Body of pancreas (tissue), 4 donors: ENCODE measurements around the gene PTPRQ.

ENCODE experiments used
- POLR2A ChIP-seq, 3 donors: fragments of 450-650 bp; IDR thresholded peaks; one replicate each; pipeline ENCODE4 v1.6.1; 2016; ENCODE audit warnings: antibody characterized with exemption in 3 of 3, mild to moderate bottlenecking in 2 of 3
- TF ChIP-seq, protein P1 (sequence below), 7 experiments: fragments of 450-650 bp in 4 of 7; fragments of 200-600 bp in 3 of 7; sonication (generic) in 3 of 7; IDR thresholded peaks; one replicate each; pipeline ENCODE4 v1.5.1; 2016 to 2019; ENCODE audit warnings: antibody characterized with exemption in 7 of 7

GRCh38 chr12:80415466-80415865 is 28.6 kb upstream of the PTPRQ start:
- TF ChIP-seq POLR2A (IDR thresholded peaks at IDR 0.05), result no peak
- TF ChIP-seq, protein P1, sequence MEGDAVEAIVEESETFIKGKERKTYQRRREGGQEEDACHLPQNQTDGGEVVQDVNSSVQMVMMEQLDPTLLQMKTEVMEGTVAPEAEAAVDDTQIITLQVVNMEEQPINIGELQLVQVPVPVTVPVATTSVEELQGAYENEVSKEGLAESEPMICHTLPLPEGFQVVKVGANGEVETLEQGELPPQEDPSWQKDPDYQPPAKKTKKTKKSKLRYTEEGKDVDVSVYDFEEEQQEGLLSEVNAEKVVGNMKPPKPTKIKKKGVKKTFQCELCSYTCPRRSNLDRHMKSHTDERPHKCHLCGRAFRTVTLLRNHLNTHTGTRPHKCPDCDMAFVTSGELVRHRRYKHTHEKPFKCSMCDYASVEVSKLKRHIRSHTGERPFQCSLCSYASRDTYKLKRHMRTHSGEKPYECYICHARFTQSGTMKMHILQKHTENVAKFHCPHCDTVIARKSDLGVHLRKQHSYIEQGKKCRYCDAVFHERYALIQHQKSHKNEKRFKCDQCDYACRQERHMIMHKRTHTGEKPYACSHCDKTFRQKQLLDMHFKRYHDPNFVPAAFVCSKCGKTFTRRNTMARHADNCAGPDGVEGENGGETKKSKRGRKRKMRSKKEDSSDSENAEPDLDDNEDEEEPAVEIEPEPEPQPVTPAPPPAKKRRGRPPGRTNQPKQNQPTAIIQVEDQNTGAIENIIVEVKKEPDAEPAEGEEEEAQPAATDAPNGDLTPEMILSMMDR (IDR thresholded peaks at IDR 0.05), result no peak
